PC-3 (cell line): ENCODE measurements around the gene FBXL15. TPM values are rescaled to one million over a fixed set of nuclear protein-coding genes. Genes with fewer than 3 reads are reported as not detected.

ENCODE experiments used
- ATAC-seq: fragments of 200-7000 bp; cut with Tn5 transposase; 2 replicates; pipeline ENCODE4 v1.9.1; 2020; ENCODE audit warnings: mild to moderate bottlenecking, moderate library complexity
- BruUV-seq: library from RNA; stranded (reverse); fragments of 400-500 nt; replicated peaks from 2 replicates; lab custom pipeline; 2021; lab: Mats Ljungman, UMichigan
- CTCF ChIA-PET: fragments of 300-600 bp; sonication (Branson Sonifier 250); formaldehyde crosslinking; loops from one replicate; lab custom pipeline; 2022; ENCODE audit warnings: antibody characterized with exemption; lab: Charles Lee
- POLR2A ChIA-PET: fragments of 300-600 bp; sonication (Branson Sonifier 250); formaldehyde crosslinking; loops from one replicate; lab custom pipeline; 2022; ENCODE audit warnings: antibody characterized with exemption; ENCODE audit not compliant: unreplicated experiment; lab: Charles Lee
- DNase-seq: peaks from one replicate; pipeline ENCODE4 v3.0.0-alpha.2; 2015
- H2AFZ ChIP-seq: fragments of 300-600 bp; sonication (generic); 2 replicates; pipeline ENCODE4 v1.6.0; 2016; ENCODE audit warnings: antibody characterized with exemption, low read length
- H3F3A ChIP-seq: fragments of 300-600 bp; sonication (generic); one replicate; pipeline ENCODE4 v1.6.0; 2017; ENCODE audit warnings: antibody characterized with exemption, low read length, control low read depth, mild to moderate bottlenecking; ENCODE audit not compliant: unreplicated experiment
- H3K27ac ChIP-seq: fragments of 300-600 bp; sonication (generic); 2 replicates; pipeline ENCODE4 v1.5.1; 2016; ENCODE audit warnings: mild to moderate bottlenecking, low read length
- H3K27me3 ChIP-seq: fragments of 300-600 bp; sonication (generic); 2 replicates; pipeline ENCODE4 v1.6.1; 2016; ENCODE audit warnings: low read length, mixed read lengths
- H3K36me3 ChIP-seq: fragments of 300-600 bp; sonication (generic); 2 replicates; pipeline ENCODE4 v1.6.1; 2016; ENCODE audit warnings: low read depth, mixed run types, low read length, mixed read lengths
- H3K4me1 ChIP-seq: fragments of 300-600 bp; sonication (generic); 2 replicates; pipeline ENCODE4 v1.5.1; 2016; ENCODE audit warnings: low read length; ENCODE audit not compliant: insufficient read depth
- H3K4me2 ChIP-seq: fragments of 300-600 bp; sonication (generic); 2 replicates; pipeline ENCODE4 v1.6.0; 2016; ENCODE audit warnings: low read length
- H3K4me3 ChIP-seq: fragments of 300-600 bp; sonication (generic); 2 replicates; pipeline ENCODE4 v1.5.1; 2016; ENCODE audit warnings: mild to moderate bottlenecking, low read length, mixed read lengths
- H3K79me2 ChIP-seq: fragments of 300-600 bp; sonication (generic); 2 replicates; pipeline ENCODE4 v1.6.1; 2017; ENCODE audit warnings: low read length, mixed read lengths
- H3K9ac ChIP-seq: fragments of 300-600 bp; sonication (generic); 2 replicates; pipeline ENCODE4 v1.6.0; 2016; ENCODE audit warnings: mild to moderate bottlenecking, low read length
- H3K9me2 ChIP-seq: fragments of 300-600 bp; sonication (generic); replicated peaks from 2 replicates; pipeline ENCODE4 v1.6.1; 2016; ENCODE audit warnings: mixed run types, low read length, mixed read lengths
- H3K9me3 ChIP-seq: fragments of 300-600 bp; sonication (generic); 2 replicates; pipeline ENCODE4 v1.6.1; 2016; ENCODE audit warnings: low read length, mixed read lengths
- H4K20me1 ChIP-seq: fragments of 300-600 bp; sonication (generic); 2 replicates; pipeline ENCODE4 v1.6.1; 2016; ENCODE audit warnings: low read length, mixed read lengths
- EZH2 ChIP-seq: fragments of 300-600 bp; sonication (generic); IDR thresholded peaks from one replicate; pipeline ENCODE4 v1.6.1; 2017; ENCODE audit warnings: antibody characterized with exemption, mild to moderate bottlenecking, low read length; ENCODE audit not compliant: unreplicated experiment
- EZH2phosphoT487 ChIP-seq: fragments of 300-600 bp; sonication (generic); IDR thresholded peaks from 2 replicates; pipeline ENCODE4 v1.6.1; 2018; ENCODE audit warnings: mild to moderate bottlenecking, antibody characterized with exemption, low read length, borderline replicate concordance
- intact Hi-C: fragments of 100-400 bp; cut with micrococcal nuclease; formaldehyde crosslinking; loops from 2 replicates; pipeline ENCODE4 v1.9.0; 2023
- total RNA-seq: library from RNA; depleted of rRNA; stranded (reverse); fragments of >200 nt; gene quantifications from 2 replicates; pipeline ENCODE4 v1.2.3, GENCODE V29; 2014
- TF ChIP-seq, protein P1 (sequence below): fragments of 300-600 bp; sonication (generic); conservative IDR thresholded peaks from 2 replicates; pipeline ENCODE4 v1.5.1; 2017; ENCODE audit warnings: antibody characterized with exemption, low read depth, mild to moderate bottlenecking, low read length

FBXL15 gene
- total RNA-seq, 1 experiment from 2014 or later, result 12.7 TPM

DNA sequence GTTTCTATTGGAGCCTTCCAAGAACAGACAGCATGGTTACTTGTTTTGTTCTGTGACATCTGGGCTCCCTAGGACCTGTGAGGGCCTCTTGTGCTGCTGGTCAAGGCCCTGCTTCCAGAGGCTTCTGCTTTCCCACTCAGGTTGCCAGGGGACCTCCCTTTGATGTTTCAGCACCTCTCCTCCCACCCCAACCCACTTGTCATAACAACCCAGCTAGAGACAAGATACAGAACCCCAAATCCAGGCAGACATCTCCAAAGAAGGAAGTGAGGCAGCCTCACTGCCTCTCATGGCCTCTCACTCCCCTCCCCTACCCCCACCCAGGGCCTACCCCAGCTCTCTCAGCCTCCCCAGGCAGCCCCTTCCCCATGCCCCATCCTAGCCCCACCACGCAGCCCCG is 13.8 kb upstream of the FBXL15 start:
- Histone ChIP-seq H3K27me3 (peaks cover 8% of the 10 kb centered on the region; the same call in 1 of the 2 replicates), H3K9me2 (no peaks in the 10 kb centered on the region), H2AFZ (no peak overlapping the region), H3K27ac (no peak overlapping the region), H3K9me3 (no peaks in the 10 kb centered on the region), H4K20me1 (no peaks in the 10 kb centered on the region), H3K36me3 (no peaks in the 10 kb centered on the region; the same call in 1 of the 2 replicates), H3K4me3 (no peak overlapping the region), H3K4me1 (peaks cover 6% of the 10 kb centered on the region), H3F3A (no peaks in the 10 kb centered on the region), H3K4me2 (no peak overlapping the region), H3K9ac (no peak overlapping the region), H3K79me2 (no peaks in the 10 kb centered on the region)
- no peak for TF ChIP-seq EZH2phosphoT487
- TF ChIP-seq EZH2, result no peak
- TF ChIP-seq, protein P1, sequence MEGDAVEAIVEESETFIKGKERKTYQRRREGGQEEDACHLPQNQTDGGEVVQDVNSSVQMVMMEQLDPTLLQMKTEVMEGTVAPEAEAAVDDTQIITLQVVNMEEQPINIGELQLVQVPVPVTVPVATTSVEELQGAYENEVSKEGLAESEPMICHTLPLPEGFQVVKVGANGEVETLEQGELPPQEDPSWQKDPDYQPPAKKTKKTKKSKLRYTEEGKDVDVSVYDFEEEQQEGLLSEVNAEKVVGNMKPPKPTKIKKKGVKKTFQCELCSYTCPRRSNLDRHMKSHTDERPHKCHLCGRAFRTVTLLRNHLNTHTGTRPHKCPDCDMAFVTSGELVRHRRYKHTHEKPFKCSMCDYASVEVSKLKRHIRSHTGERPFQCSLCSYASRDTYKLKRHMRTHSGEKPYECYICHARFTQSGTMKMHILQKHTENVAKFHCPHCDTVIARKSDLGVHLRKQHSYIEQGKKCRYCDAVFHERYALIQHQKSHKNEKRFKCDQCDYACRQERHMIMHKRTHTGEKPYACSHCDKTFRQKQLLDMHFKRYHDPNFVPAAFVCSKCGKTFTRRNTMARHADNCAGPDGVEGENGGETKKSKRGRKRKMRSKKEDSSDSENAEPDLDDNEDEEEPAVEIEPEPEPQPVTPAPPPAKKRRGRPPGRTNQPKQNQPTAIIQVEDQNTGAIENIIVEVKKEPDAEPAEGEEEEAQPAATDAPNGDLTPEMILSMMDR, result no peak
- intact Hi-C loops, result no loop called here
- no TSS peak for BruUV-seq
- ChIA-PET CTCF (no interaction called here), POLR2A (interaction anchor here (0.5 kb wide), 1 partner anchor 103 kb away, joined by 5 read pairs; no protein-coding TSS in a partner anchor)
- ATAC-seq (no peak), DNase-seq (no peak)

GRCh38 chr10:102407425-102408130 is 13.1 kb upstream of the FBXL15 start:
- no peaks in the 10 kb centered on the region for H3F3A ChIP-seq
- ATAC-seq (no peak), DNase-seq (no peak)
- no peak for TF ChIP-seq EZH2
- TF ChIP-seq, protein P1, result no peak
- TF ChIP-seq EZH2phosphoT487, result no peak
- H3K4me2 ChIP-seq, result no peak overlapping the region
- H3K27ac ChIP-seq, result no peak overlapping the region
- CTCF ChIA-PET, result no interaction called here
- no peaks in the 10 kb centered on the region for H3K9me3 ChIP-seq
- no peak overlapping the region for H3K4me3 ChIP-seq
- H3K27me3 ChIP-seq, result peaks cover 8% of the 10 kb centered on the region; the same call in 1 of the 2 replicates
- POLR2A ChIA-PET, result interaction anchor here (0.5 kb wide), 1 partner anchor 102 kb away, joined by 5 read pairs; no protein-coding TSS in a partner anchor
- no peaks in the 10 kb centered on the region for H3K9me2 ChIP-seq
- no TSS peak for BruUV-seq
- no peaks in the 10 kb centered on the region for H3K4me1 ChIP-seq
- no peaks in the 10 kb centered on the region for H3K36me3 ChIP-seq
- no peaks in the 10 kb centered on the region for H3K79me2 ChIP-seq
- H2AFZ ChIP-seq, result no peak overlapping the region
- H4K20me1 ChIP-seq, result no peaks in the 10 kb centered on the region
- H3K9ac ChIP-seq, result no peak overlapping the region
- intact Hi-C loops, result no loop called here

GRCh38 chr10:102408131-102408727 is 12.4 kb upstream of the FBXL15 start:
- Histone ChIP-seq H3K9me2 (no peaks in the 10 kb centered on the region), H3K4me2 (no peak overlapping the region), H3K27ac (no peak overlapping the region), H3K79me2 (no peaks in the 10 kb centered on the region), H3K4me3 (no peak overlapping the region), H2AFZ (no peak overlapping the region), H3K9me3 (no peaks in the 10 kb centered on the region), H3K9ac (no peak overlapping the region), H3K4me1 (no peaks in the 10 kb centered on the region), H3K27me3 (peaks cover 8% of the 10 kb centered on the region; the same call in 1 of the 2 replicates), H4K20me1 (no peaks in the 10 kb centered on the region), H3F3A (no peaks in the 10 kb centered on the region), H3K36me3 (no peaks in the 10 kb centered on the region)
- CTCF ChIA-PET, result no interaction called here
- no peak for DNase-seq
- no peak for ATAC-seq
- TF ChIP-seq, protein P1, result no peak
- no peak for TF ChIP-seq EZH2
- no peak for TF ChIP-seq EZH2phosphoT487
- POLR2A ChIA-PET, result no interaction called here
- no TSS peak for BruUV-seq
- intact Hi-C loops, result no loop called here
